Kidney capillary endothelial cell (primary cell): ENCODE measurements around the gene NEDD8.

Source experiments
- DNase-seq: peaks from one replicate; pipeline ENCODE4 v3.0.0-alpha.2; 2018; ENCODE audit warnings: low spot score

Gene NEDD8

DNA sequence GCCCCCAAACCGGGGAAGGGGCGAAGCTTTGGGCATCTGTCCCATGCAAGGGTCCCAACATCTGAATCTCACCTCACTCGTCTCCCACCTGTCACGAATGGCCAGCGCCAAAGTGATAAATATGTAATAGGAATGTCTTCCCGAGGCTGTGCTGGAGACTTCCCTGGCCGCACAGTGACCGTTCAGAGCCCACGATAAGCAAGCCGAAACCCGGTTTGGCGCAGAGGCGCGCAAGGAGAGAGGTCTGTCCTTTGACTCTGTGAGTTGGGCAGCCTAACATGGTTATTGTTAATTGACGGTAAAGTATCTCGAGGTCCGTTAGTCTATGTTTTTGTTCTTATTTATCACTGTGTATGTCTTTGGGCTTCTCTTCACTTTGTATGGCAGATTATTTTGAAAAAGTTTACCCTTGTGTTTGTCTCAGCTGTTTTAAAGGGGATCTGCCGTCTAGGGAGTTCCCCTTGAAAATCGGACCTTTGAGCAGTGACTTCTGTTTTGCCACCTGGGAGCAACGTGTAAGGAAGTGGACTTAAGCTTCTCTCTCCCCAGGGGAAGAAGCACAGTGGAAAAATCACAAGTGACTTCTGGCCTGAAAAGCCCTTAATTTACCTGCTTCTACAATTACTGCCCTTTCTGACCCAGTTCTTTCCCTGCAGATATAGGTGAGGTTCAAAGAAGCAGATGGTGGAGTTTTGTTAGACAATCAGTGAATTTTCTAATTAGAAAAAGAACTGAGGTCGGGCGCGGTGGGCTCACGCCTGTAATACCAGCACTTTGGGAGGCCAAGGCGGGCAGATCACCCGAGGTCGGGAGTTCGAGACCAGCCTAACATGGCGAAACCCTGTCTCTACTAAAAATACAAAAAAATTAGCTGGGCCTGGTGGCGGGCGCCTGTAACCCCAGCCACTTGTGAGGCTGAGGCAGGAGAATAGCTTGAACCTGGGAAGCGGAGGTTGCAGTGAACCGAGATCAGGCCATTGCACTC is 35.8 kb downstream of the NEDD8 start:
- no peak for DNase-seq

- peak; percentile 83 for DNase-seq
These were observed 36.7 kb downstream of the NEDD8 start, which contains the start of gene TM9SF1 for GRCh38 chr14:24195186-24196070. Gene TM9SF1, minus strand, starts transcription at chr14:24195441. Its CDS starts 422 bp downstream, at chr14:24195019.

DNA sequence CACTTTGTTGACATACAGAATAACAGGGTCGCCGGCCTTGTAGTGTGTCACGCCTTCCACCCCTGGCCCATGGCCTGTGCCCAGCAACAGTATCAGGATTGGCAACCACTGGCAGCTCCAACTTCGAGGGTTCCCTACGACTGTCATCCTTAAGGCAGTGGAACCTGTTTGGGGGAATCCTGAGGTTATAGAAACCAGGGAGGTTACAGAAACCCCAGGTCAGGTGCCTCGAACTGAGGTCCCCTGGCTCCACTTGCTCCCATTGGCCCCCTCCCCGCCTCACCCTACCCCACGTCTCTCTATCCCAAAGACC is 37.3 kb downstream of the NEDD8 start:
- no peak for DNase-seq

GRCh38 chr14:24194186-24194872 is 37.8 kb downstream of the NEDD8 start:
- DNase-seq, result no peak

- DNase-seq, result no peak
These were observed 39.2 kb downstream of the NEDD8 start for GRCh38 chr14:24192933-24193332.

- DNase-seq, result no peak
These were observed 41.8 kb downstream of the NEDD8 start for GRCh38 chr14:24190416-24190815.

DNA sequence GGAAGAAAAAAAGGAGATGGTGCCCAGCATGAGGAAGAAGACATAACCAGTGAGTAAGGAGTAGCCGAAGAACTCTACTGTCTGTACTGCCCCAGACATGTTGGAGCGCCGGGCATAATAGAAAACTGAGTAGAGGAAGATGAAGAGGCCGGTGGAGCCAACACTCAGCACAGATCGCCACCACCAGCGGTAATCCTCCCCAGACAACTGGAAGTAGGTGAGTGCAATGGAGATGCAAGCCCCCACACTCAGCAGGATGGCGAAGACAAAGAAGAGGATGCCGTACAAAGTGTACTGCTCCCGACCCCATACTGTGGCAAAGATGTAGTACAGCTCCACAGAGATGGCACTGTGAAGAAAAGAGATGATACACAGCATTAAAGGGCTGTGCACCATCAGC is 42.7 kb downstream of the NEDD8 start:
- DNase-seq, result no peak

GRCh38 chr14:24189059-24189375 is 43.1 kb downstream of the NEDD8 start:
- DNase-seq, result no peak

- peak; percentile 96 for DNase-seq
These were observed 43.7 kb downstream of the NEDD8 start, which contains the start of gene IPO4 for GRCh38 chr14:24188251-24189058. Gene IPO4, minus strand, starts transcription at chr14:24188816. Its CDS starts 29 bp downstream, at chr14:24188787.

GRCh38 chr14:24187539-24187915 is 44.6 kb downstream of the NEDD8 start:
- no peak for DNase-seq

- DNase-seq, result no peak
These were observed 45.2 kb downstream of the NEDD8 start for GRCh38 chr14:24186831-24187538.

DNA sequence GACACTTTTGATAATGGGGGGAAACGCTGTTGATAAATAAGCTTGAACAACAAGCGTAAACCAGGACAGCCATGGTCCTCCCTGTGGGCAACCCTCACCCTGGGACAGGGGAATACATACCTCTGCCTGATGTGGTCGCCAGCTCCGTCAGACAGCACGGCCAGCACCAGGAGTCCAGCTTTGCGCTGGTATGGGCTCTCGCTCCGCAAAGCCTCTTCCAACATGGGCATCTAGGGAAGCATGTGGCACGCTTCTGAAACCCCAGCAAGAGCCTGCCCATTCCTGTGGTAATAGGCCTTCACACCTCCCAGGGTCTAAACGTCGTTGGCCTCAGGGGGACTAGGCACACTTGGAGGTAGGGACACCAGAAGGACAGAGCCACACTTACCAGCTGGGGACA is 46.4 kb downstream of the NEDD8 start:
- no peak for DNase-seq

DNA sequence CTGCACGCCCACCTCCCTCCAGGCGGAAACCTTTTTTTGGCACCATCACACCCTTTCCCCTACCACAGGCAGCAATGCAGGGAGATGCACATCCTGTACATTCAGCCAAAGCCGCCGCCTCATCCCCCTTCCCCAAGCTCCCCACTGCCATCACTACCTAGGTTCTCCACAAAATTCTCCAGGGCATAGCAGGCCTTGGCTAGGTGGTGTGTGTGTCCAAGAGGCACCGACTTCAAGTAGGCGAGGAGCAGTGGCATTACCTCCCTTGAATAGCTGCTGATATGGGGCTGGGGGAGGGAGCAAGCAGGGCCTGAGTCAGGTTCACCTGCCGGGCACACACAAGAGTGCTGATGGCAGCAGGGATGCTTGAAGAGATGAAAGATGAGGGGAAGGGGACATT is 47.1 kb downstream of the NEDD8 start:
- no peak for DNase-seq

- DNase-seq, result no peak
These were observed 47.8 kb downstream of the NEDD8 start for GRCh38 chr14:24184104-24184970.

DNA sequence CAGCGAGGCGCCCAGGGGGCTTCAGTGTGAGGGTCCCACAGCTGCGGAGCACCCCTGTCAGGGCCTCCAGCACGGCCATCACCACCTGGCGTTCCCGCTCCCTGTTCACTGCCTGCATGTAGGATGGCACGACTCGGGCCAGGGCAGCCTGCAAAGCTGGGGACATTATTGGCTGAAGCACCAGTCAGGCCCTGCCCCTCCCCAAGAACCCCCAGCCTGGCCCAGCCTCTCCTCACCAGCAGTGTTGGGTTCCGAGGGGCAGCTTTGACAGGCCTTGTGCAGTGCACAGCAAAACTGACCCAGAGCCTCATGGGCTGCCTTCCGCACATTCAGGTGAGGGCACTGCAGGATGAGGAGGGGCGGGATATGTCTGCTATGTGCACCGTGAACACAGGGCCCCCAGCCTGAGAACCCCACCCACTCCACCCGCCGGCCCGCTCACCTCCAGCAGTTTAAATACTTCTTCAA is 49.1 kb downstream of the NEDD8 start:
- no peak for DNase-seq

- DNase-seq, result no peak
These were observed 49.9 kb downstream of the NEDD8 start for GRCh38 chr14:24182110-24182882.

- DNase-seq, result no peak
These were observed 50.6 kb downstream of the NEDD8 start for GRCh38 chr14:24181371-24182077.
